VCaP (cell line): Measurements from ENCODE around the gene SIX3.

Experiments
- H3K27ac ChIP-seq: fragments of 450-650 bp; 2 replicates; pipeline ENCODE4 v1.5.1; 2017
- CTCF ChIP-seq: fragments of 450-650 bp; conservative IDR thresholded peaks from 2 replicates; pipeline ENCODE4 v1.5.1; 2017; ENCODE audit warnings: mild to moderate bottlenecking, moderate library complexity

Gene SIX3

GRCh38 chr2:44950646-44951045 lies 9.1 kb downstream of the SIX3 start:
- no peak overlapping the region for H3K27ac ChIP-seq
- TF ChIP-seq CTCF: no peak

DNA sequence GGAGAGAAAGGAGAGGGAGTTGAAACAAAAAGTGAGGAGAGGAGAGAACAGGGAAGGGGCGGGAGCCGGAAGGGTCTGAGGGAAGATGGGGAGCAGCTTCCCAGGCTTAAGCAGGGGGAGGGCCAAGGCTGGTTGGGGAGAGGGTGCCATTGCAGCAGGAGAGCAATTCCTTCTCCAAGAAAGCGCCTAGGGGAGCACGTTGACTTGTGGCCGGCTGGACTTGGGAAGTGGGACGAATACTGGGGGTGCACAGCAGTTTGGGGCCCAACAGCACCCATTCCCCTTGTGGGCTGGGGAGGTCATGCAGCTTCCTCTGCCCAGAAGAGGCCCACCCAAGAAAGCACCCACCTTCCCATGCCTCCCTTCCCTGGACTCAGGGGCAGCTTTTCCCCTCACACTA lies 9.6 kb downstream of the SIX3 start:
- no peak overlapping the region for H3K27ac ChIP-seq
- no peak for TF ChIP-seq CTCF

DNA sequence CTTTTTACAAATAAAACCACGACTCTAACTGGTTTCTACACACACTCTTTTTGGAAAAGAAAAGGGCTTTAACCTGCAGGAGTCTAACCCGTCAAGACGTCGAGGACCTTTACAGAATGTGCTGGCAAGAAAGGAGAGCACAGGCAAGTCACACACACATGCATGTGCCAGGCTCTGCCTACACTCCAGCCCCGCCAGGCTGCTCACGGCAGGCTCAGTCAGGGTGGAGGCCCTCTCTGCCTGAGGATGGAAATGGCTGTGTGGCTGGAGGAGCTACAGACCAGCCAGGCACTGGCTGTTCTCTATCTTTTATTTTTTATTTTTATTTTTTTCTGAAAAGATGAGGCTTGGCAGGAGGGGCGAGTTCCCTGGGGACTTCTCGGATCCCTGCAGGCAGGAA lies 10.2 kb downstream of the SIX3 start:
- no peak for TF ChIP-seq CTCF
- H3K27ac ChIP-seq: no peak overlapping the region

GRCh38 chr2:44952143-44952805 lies 10.8 kb downstream of the SIX3 start:
- no peak overlapping the region for H3K27ac ChIP-seq
- peak; percentile 71 for TF ChIP-seq CTCF

DNA sequence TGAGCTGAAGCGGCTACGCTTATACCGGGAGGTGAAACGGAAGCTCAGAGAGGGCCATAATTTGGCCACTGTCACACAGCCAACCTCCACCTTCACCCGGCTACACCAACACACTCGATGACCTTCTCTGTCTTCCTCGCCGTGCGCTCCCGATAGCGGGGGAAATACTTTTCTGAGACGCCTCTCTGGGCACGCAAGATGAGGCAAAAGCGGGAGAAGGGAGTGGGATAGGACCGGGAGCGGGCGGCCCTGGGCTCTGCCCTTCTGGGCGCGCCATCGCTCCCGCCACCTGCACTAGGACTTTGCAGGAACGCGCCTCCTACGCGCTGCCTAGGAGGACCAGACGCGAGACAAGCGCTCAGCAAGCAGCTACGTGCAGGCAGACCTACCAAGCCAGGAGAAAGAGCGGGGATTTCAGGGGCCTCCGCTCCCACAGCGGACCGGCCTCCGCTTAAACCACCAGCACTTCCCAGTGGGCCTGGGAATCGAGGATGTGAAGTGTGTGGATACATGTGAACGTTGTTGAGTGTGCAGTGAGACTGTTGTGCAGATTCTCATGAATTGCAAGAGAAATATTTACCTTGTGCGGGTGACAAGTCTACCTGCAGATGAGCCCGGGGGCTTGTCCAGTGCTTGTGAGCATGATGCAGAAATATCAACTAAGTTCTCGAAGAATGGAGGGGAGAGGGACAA lies 11.4 kb downstream of the SIX3 start:
- no peak for TF ChIP-seq CTCF
- H3K27ac ChIP-seq: no peak overlapping the region

GRCh38 chr2:44953499-44953883 lies 12.0 kb downstream of the SIX3 start:
- no peak overlapping the region for H3K27ac ChIP-seq
- TF ChIP-seq CTCF: no peak

GRCh38 chr2:44954447-44954888 lies 13.0 kb downstream of the SIX3 start:
- H3K27ac ChIP-seq: no peak overlapping the region
- TF ChIP-seq CTCF: no peak
